HepG2 (cell line): ENCODE data around the gene PLIN4. TPM values are rescaled to one million over a fixed set of nuclear protein-coding genes. Genes with fewer than 3 reads are reported as not detected.

Experiments
- ARNTL ChIP-seq: sonication (generic); formaldehyde crosslinking; IDR thresholded peaks from 2 replicates; pipeline ENCODE4 v1.4.0; 2020; ENCODE audit warnings: mild to moderate bottlenecking, missing genetic modification reagents
- GTF2F1 ChIP-seq: fragments of 150-350 bp; IDR thresholded peaks from 2 replicates; pipeline ENCODE4 v1.6.1; 2014; ENCODE audit warnings: low read length
- HMGXB4 ChIP-seq, 2 experiments: sonication (generic) in 1 of 2; formaldehyde crosslinking in 1 of 2; IDR thresholded peaks; 2 replicates each; pipeline versions ENCODE4 v1.4.0 to v1.6.1; 2018 to 2020; ENCODE audit warnings: missing genetic modification reagents in 2 of 2, borderline replicate concordance in 1 of 2, low read depth in 1 of 2, mild to moderate bottlenecking in 1 of 2, missing biosample characterization in 1 of 2
- HOXA7 ChIP-seq: sonication (generic); formaldehyde crosslinking; IDR thresholded peaks from 2 replicates; pipeline ENCODE4 v1.8.1; 2022; ENCODE audit warnings: mild to moderate bottlenecking, missing genetic modification reagents, moderate library complexity
- NFIC ChIP-seq: IDR thresholded peaks from 2 replicates; pipeline ENCODE4 v1.6.1; 2012; ENCODE audit warnings: mild to moderate bottlenecking, low read length, inconsistent platforms
- NR0B2 ChIP-seq: sonication (generic); formaldehyde crosslinking; IDR thresholded peaks from 2 replicates; pipeline ENCODE4 v1.4.0; 2020; ENCODE audit warnings: mild to moderate bottlenecking, missing genetic modification reagents
- POLR2AphosphoS5 ChIP-seq: IDR thresholded peaks from 2 replicates; pipeline ENCODE4 v1.6.1; 2012; ENCODE audit warnings: low read depth, low read length
- RAD21 ChIP-seq: fragments of 450-650 bp; formaldehyde crosslinking; IDR thresholded peaks from 2 replicates; pipeline ENCODE4 v1.5.0; 2020; ENCODE audit warnings: mild to moderate bottlenecking
- SRSF1 ChIP-seq: fragments of 200-400 bp; formaldehyde crosslinking; optimal IDR thresholded peaks from 2 replicates; pipeline ENCODE3; 2017; ENCODE audit warnings: mild to moderate bottlenecking, low read depth, low read length, moderate library complexity
- TCF12 ChIP-seq, 2 experiments: fragments of 450-650 bp in 1 of 2; sonication (generic) in 1 of 2; formaldehyde crosslinking in 1 of 2; IDR thresholded peaks; 2 replicates each; pipeline versions ENCODE4 v1.6.1 to v1.8.0; 2017 to 2022; ENCODE audit warnings: antibody characterized with exemption in 1 of 2, mild to moderate bottlenecking in 1 of 2, missing genetic modification reagents in 1 of 2, moderate library complexity in 1 of 2
- TIGD3 ChIP-seq: sonication (generic); formaldehyde crosslinking; IDR thresholded peaks from 2 replicates; pipeline ENCODE4 v1.5.1; 2020; ENCODE audit warnings: mild to moderate bottlenecking, missing genetic modification reagents, borderline replicate concordance
- ZBTB42 ChIP-seq: sonication (generic); formaldehyde crosslinking; IDR thresholded peaks from 2 replicates; pipeline ENCODE4 v1.5.0; 2020; ENCODE audit warnings: mild to moderate bottlenecking, missing genetic modification reagents
- ZGPAT ChIP-seq: IDR thresholded peaks from 2 replicates; pipeline ENCODE4 v1.6.1; 2016; ENCODE audit warnings: mild to moderate bottlenecking
- ZMAT5 ChIP-seq: sonication (generic); formaldehyde crosslinking; IDR thresholded peaks from 2 replicates; pipeline ENCODE4 v1.5.0; 2020; ENCODE audit warnings: mild to moderate bottlenecking, low read depth, missing genetic modification reagents, borderline replicate concordance
- ZNF260 ChIP-seq: sonication (generic); formaldehyde crosslinking; IDR thresholded peaks from 2 replicates; pipeline ENCODE4 v1.4.0; 2020; ENCODE audit warnings: missing genetic modification reagents, low read depth, mild to moderate bottlenecking, borderline replicate concordance
- ZNF280B ChIP-seq: sonication (generic); formaldehyde crosslinking; IDR thresholded peaks from 2 replicates; pipeline ENCODE4 v1.5.0; 2020; ENCODE audit warnings: missing genetic modification reagents, mild to moderate bottlenecking, borderline replicate concordance
- ZNF354B ChIP-seq: sonication (generic); formaldehyde crosslinking; IDR thresholded peaks from 2 replicates; pipeline ENCODE4 v1.8.0; 2022; ENCODE audit warnings: mild to moderate bottlenecking, missing genetic modification reagents
- ZNF468 ChIP-seq: sonication (generic); formaldehyde crosslinking; IDR thresholded peaks from 2 replicates; pipeline ENCODE4 v1.8.0; 2022; ENCODE audit warnings: mild to moderate bottlenecking, moderate library complexity, missing genetic modification reagents
- ZNF572 ChIP-seq: sonication (generic); formaldehyde crosslinking; IDR thresholded peaks from 2 replicates; pipeline ENCODE4 v1.5.1; 2020; ENCODE audit warnings: mild to moderate bottlenecking, missing genetic modification reagents
- ZNF772 ChIP-seq: sonication (generic); formaldehyde crosslinking; IDR thresholded peaks from 2 replicates; pipeline ENCODE4 v1.5.0; 2020; ENCODE audit warnings: mild to moderate bottlenecking, missing genetic modification reagents
- polyA plus RNA-seq, 8 experiments: library from polyadenylated mRNA; depleted of rRNA in 3 of 8; stranded (reverse) in 7 of 8; unstranded in 1 of 8; fragments of >200 nt; fragmentation: Illumina TruSeq in 4 of 8; extraction: Trizol in 4 of 8; gene quantifications; 2 replicates each; pipeline versions ENCODE4 v1.2.1 to v1.2.3, GENCODE V29; 2011 to 2016; ENCODE audit warnings: low read depth in 4 of 8, missing spikeins in 1 of 8, mixed read lengths in 1 of 8; ENCODE audit not compliant: insufficient read depth in 1 of 8
- total RNA-seq, 5 experiments: library from RNA; depleted of rRNA; stranded (reverse); fragments of >200 nt; fragmentation: Illumina TruSeq; extraction: Trizol; gene quantifications; 2 replicates each; pipeline ENCODE4 v1.2.3, GENCODE V29; 2016; ENCODE audit warnings: low read depth in 1 of 5

The PLIN4 gene
- total and polyA plus RNA-seq, 2 of the 13 experiments (the other 11 are each of a cell fraction or from before 2014, with no cell fraction given) = 1.1 to 1.3 TPM

- no peak for TF ChIP-seq TIGD3 (CRISPR knock-in tag)
- no peak; the same call in 1 of the 2 replicates for TF ChIP-seq ZNF572 (CRISPR knock-in tag)
- peak; percentile 12; the same call in 1 of the 2 replicates for TF ChIP-seq RAD21 (CRISPR knock-in tag)
- no peak for TF ChIP-seq POLR2AphosphoS5
- no peak for TF ChIP-seq GTF2F1
- 0 out of 2 replicates have a peak, but pooled peaks have one; percentile 72 for TF ChIP-seq ZNF468
- peak; percentile 93; the same call in 1 of the 2 replicates for TF ChIP-seq ZNF772 (CRISPR knock-in tag)
- no peak for TF ChIP-seq NFIC
- peak; percentile 97 for TF ChIP-seq ARNTL (CRISPR knock-in tag)
- peak; percentile 87; the same call in 1 of the 2 replicates for TF ChIP-seq ZNF280B (CRISPR knock-in tag)
- TF ChIP-seq ZGPAT (CRISPR knock-in tag) = peak; percentile 56; the same call in 1 of the 2 replicates
- TF ChIP-seq ZMAT5 = no peak
- no peak for TF ChIP-seq ZNF260 (CRISPR knock-in tag)
- no peak for TF ChIP-seq TCF12 (IDR thresholded peaks at IDR 0.05)
- no peak for TF ChIP-seq TCF12 (CRISPR knock-in tag; IDR thresholded peaks at IDR 0.05)
- TF ChIP-seq NR0B2 (CRISPR knock-in tag) = peak; percentile 89
- TF ChIP-seq ZBTB42 (CRISPR knock-in tag) = peak; percentile 80; the same call in 1 of the 2 replicates
- TF ChIP-seq HMGXB4 (CRISPR knock-in tag; IDR thresholded peaks at IDR 0.05; ENCODE audit: borderline replicate concordance in 1 of 2, low read depth in 1 of 2) = peak in 1 of 2 experiments; percentile 33; a peak in 2 of 4 replicates
- TF ChIP-seq HOXA7 (CRISPR knock-in tag) = no peak
- TF ChIP-seq ZNF354B (CRISPR knock-in tag) = no peak
- TF ChIP-seq SRSF1 = no peak
These were observed 13.4 kb upstream of the PLIN4 start (continued) for GRCh38 chr19:4531562-4532165.
